OCI-LY1 (cell line): ENCODE data around the gene NDUFA7.

ENCODE experiments used
- CTCF ChIP-seq: fragments of 200-600 bp; sonication (generic), shearing (Covaris generic); IDR thresholded peaks from 2 replicates; pipeline ENCODE4 v1.5.1; 2017; ENCODE audit warnings: mild to moderate bottlenecking, antibody characterized with exemption, low read length, moderate library complexity, mixed read lengths
- EZH2 ChIP-seq: fragments of 200-600 bp; sonication (generic), shearing (Covaris generic); IDR thresholded peaks from 2 replicates; pipeline ENCODE4 v1.8.0; 2017; ENCODE audit warnings: borderline replicate concordance, mixed run types, mild to moderate bottlenecking, antibody characterized with exemption, low read length, moderate library complexity, mixed read lengths

DNA sequence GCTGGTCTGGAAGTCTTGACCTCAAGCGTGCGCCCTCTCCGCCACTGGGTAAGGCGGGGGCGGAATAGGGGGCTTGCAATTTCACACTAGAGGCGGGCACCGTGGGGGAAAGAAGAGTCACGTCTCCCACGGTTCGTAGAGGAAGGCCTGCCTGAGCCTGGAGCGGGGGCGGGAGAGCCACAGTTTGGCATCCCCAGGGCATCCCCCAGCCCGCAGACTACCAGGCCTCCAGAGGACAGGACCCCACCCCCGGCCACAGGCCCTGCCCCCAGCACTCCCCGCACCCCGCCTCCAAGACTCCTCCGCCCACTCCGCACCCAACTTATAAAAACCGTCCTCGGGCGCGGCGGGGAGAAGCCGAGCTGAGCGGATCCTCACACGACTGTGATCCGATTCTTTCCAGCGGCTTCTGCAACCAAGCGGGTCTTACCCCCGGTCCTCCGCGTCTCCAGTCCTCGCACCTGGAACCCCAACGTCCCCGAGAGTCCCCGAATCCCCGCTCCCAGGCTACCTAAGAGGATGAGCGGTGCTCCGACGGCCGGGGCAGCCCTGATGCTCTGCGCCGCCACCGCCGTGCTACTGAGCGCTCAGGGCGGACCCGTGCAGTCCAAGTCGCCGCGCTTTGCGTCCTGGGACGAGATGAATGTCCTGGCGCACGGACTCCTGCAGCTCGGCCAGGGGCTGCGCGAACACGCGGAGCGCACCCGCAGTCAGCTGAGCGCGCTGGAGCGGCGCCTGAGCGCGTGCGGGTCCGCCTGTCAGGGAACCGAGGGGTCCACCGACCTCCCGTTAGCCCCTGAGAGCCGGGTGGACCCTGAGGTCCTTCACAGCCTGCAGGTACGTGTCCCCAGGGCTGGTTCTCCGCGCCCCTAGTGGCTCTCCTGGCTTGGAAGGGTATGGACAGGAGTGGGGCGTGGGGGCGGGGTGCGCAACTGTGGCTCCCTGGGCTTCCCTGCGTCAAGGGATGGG is 42.9 kb upstream of the NDUFA7 start, which contains the start of gene ANGPTL4:
- no peak for TF ChIP-seq CTCF
- no peak for TF ChIP-seq EZH2
